ENCODE measurements around the gene DGKH. TPM values are rescaled to one million over a fixed set of nuclear protein-coding genes. Genes with fewer than 3 reads are reported as not detected.

Gene DGKH
- total and polyA plus RNA-seq, 10 of the 15 experiments (the other 5 are each of a cell fraction or from before 2014, with no cell fraction given): 1.3 to 15.2 (median 7.3) TPM

DNA sequence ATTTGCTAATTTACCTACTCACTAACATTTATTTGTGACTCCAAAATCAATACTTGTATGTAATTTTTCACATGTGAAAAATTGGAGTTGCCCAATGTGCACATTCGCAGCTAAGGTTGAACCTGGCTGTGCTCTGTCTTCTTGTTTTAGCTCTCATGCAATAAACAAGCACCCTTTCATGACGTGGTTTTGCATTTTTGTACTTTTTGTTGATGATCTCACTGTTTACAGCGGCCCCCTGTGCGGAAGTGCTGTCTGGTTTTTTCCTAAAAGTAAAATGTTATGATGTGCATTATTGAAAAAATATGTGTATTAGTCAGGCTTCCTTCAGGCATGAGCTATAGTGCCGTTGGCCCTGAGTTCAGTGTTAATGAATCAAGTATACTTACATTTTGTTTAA, 18.1 kb downstream of the DGKH start:
- Histone ChIP-seq H3K9ac (ENCODE audit: control insufficient read depth, insufficient read depth, low read length) (no peak overlapping the region), H3K9me3 (replicated peaks; ENCODE audit: control insufficient read depth, insufficient read depth, low read length) (no peaks in the 10 kb centered on the region), H3K79me2 (ENCODE audit: control insufficient read depth, insufficient read depth, low read length) (no peaks in the 10 kb centered on the region), H3K4me1 (ENCODE audit: control insufficient read depth, insufficient read depth, low read length) (no peaks in the 10 kb centered on the region), H3K27ac (ENCODE audit: control insufficient read depth, insufficient read depth) (no peak overlapping the region), H3K36me3 (ENCODE audit: control insufficient read depth in 2 of 2, insufficient read depth in 2 of 2, low read length in 1 of 2) (peaks cover 0 to 10% of the 10 kb centered on the region in 2 experiments; a peak in 1 of 4 replicates), H4K20me1 (ENCODE audit: control insufficient read depth, insufficient read depth) (no peaks in the 10 kb centered on the region), H2AFZ (ENCODE audit: control insufficient read depth, low read depth, low read length) (no peak overlapping the region), H3K27me3 (replicated peaks in 1 of 2; ENCODE audit: control insufficient read depth in 2 of 2, insufficient read depth in 2 of 2, low read length in 1 of 2) (no peaks in the 10 kb centered on the region), H3K4me2 (ENCODE audit: control insufficient read depth, insufficient read depth) (no peak overlapping the region), H3K4me3 (no peak overlapping the region)
- TF ChIP-seq MEF2A (IDR thresholded peaks at IDR 0.05; ENCODE audit: insufficient read depth, low read depth, low read length) (no peak), PAX5 (IDR thresholded peaks at IDR 0.05; ENCODE audit: borderline replicate concordance, low read depth, low read length) (no peak), SIN3A (IDR thresholded peaks at IDR 0.05; ENCODE audit: low read depth, low read length) (no peak), NBN (IDR thresholded peaks at IDR 0.05) (no peak), NFXL1 (IDR thresholded peaks at IDR 0.05; ENCODE audit: borderline replicate concordance) (no peak), POLR2AphosphoS2 (IDR thresholded peaks at IDR 0.05; ENCODE audit: low read depth, low read length) (no peak)
- TF ChIP-seq, protein P1, sequence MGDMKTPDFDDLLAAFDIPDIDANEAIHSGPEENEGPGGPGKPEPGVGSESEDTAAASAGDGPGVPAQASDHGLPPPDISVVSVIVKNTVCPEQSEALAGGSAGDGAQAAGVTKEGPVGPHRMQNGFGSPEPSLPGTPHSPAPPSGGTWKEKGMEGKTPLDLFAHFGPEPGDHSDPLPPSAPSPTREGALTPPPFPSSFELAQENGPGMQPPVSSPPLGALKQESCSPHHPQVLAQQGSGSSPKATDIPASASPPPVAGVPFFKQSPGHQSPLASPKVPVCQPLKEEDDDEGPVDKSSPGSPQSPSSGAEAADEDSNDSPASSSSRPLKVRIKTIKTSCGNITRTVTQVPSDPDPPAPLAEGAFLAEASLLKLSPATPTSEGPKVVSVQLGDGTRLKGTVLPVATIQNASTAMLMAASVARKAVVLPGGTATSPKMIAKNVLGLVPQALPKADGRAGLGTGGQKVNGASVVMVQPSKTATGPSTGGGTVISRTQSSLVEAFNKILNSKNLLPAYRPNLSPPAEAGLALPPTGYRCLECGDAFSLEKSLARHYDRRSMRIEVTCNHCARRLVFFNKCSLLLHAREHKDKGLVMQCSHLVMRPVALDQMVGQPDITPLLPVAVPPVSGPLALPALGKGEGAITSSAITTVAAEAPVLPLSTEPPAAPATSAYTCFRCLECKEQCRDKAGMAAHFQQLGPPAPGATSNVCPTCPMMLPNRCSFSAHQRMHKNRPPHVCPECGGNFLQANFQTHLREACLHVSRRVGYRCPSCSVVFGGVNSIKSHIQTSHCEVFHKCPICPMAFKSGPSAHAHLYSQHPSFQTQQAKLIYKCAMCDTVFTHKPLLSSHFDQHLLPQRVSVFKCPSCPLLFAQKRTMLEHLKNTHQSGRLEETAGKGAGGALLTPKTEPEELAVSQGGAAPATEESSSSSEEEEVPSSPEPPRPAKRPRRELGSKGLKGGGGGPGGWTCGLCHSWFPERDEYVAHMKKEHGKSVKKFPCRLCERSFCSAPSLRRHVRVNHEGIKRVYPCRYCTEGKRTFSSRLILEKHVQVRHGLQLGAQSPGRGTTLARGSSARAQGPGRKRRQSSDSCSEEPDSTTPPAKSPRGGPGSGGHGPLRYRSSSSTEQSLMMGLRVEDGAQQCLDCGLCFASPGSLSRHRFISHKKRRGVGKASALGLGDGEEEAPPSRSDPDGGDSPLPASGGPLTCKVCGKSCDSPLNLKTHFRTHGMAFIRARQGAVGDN (IDR thresholded peaks at IDR 0.05): no peak
- TF ChIP-seq, protein P2, sequence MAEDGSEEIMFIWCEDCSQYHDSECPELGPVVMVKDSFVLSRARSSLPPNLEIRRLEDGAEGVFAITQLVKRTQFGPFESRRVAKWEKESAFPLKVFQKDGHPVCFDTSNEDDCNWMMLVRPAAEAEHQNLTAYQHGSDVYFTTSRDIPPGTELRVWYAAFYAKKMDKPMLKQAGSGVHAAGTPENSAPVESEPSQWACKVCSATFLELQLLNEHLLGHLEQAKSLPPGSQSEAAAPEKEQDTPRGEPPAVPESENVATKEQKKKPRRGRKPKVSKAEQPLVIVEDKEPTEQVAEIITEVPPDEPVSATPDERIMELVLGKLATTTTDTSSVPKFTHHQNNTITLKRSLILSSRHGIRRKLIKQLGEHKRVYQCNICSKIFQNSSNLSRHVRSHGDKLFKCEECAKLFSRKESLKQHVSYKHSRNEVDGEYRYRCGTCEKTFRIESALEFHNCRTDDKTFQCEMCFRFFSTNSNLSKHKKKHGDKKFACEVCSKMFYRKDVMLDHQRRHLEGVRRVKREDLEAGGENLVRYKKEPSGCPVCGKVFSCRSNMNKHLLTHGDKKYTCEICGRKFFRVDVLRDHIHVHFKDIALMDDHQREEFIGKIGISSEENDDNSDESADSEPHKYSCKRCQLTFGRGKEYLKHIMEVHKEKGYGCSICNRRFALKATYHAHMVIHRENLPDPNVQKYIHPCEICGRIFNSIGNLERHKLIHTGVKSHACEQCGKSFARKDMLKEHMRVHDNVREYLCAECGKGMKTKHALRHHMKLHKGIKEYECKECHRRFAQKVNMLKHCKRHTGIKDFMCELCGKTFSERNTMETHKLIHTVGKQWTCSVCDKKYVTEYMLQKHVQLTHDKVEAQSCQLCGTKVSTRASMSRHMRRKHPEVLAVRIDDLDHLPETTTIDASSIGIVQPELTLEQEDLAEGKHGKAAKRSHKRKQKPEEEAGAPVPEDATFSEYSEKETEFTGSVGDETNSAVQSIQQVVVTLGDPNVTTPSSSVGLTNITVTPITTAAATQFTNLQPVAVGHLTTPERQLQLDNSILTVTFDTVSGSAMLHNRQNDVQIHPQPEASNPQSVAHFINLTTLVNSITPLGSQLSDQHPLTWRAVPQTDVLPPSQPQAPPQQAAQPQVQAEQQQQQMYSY (CRISPR knock-in tag; IDR thresholded peaks at IDR 0.05): no peak
- TF ChIP-seq, protein P3, sequence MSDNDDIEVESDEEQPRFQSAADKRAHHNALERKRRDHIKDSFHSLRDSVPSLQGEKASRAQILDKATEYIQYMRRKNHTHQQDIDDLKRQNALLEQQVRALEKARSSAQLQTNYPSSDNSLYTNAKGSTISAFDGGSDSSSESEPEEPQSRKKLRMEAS (IDR thresholded peaks at IDR 0.05; ENCODE audit: low read depth, low read length): no peak
- TF ChIP-seq, protein P4, sequence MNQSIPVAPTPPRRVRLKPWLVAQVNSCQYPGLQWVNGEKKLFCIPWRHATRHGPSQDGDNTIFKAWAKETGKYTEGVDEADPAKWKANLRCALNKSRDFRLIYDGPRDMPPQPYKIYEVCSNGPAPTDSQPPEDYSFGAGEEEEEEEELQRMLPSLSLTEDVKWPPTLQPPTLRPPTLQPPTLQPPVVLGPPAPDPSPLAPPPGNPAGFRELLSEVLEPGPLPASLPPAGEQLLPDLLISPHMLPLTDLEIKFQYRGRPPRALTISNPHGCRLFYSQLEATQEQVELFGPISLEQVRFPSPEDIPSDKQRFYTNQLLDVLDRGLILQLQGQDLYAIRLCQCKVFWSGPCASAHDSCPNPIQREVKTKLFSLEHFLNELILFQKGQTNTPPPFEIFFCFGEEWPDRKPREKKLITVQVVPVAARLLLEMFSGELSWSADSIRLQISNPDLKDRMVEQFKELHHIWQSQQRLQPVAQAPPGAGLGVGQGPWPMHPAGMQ (IDR thresholded peaks at IDR 0.05; ENCODE audit: borderline replicate concordance): no peak
- RAD21 ChIA-PET (ENCODE audit: unreplicated experiment): interaction anchor here (1.5 kb wide), 1 partner anchor 10 kb away, joined by 6 read pairs; no protein-coding TSS in a partner anchor
- DNase-seq (ENCODE audit: low read depth, low spot score) (no peak), ATAC-seq (no peak), FAIRE-seq (no peak)
- POLR2A ChIA-PET: no interaction called here
- intact Hi-C loops (cut with micrococcal nuclease; ENCODE audit: unreplicated experiment) (no loop called here), in situ Hi-C loops (cut with MboI) (no loop called here)
- WGBS (ENCODE audit: insufficient coverage, insufficient replicate concordance, low lambda C conversion rate, missing lambda C conversion rate): 69% methylated on average over 5 of the region's 5 CpGs
- CTCF ChIA-PET: no interaction called here
- SMC1A ChIA-PET (ENCODE audit: uncharacterized antibody, unreplicated experiment): no interaction called here
- no TSS peak for BruUV-seq (replicated peaks)
